GM08714 (cell line): Measurements from ENCODE around the gene CDH15.
"Not testable (repeated sequence)": the region's sequence is repeated elsewhere in the genome, so short reads cannot be mapped to it uniquely, and the experiment has no call there.

Source experiments
- H3K4me3 ChIP-seq: fragments of 200-500 bp; sonication (Bioruptor generic); 2 replicates; pipeline ENCODE4 v1.5.1; 2014; ENCODE audit warnings: mild to moderate bottlenecking, low read length, inconsistent platforms
- ZNF274 ChIP-seq: IDR thresholded peaks from 2 replicates; pipeline ENCODE4 v1.6.1; 2012; ENCODE audit warnings: mild to moderate bottlenecking, low read depth, low read length

The CDH15 gene

GRCh38 chr16:89156740-89157645, 14.6 kb upstream of the CDH15 start:
- H3K4me3 ChIP-seq, result no peak overlapping the region
- TF ChIP-seq ZNF274, result no peak

DNA sequence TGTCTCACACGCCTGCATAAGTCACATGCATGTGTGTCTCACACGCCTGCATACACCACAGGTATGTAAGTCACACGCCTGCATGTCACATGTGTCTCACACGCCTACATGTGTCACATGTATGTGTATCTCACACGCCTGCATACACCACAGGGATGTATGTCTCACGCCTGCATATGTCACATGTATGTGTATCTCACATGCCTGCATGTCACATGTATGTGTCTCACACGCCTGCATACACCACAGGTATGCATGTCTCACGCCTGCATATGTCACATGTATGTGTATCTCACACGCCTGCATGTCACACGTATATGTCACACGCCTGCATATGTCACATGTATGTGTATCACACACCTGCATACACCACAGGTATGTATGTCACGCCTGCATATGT, 13.8 kb upstream of the CDH15 start:
- TF ChIP-seq ZNF274, result no peak
- no peak overlapping the region for H3K4me3 ChIP-seq

GRCh38 chr16:89159066-89159849, 12.3 kb upstream of the CDH15 start:
- no peak for TF ChIP-seq ZNF274
- no peak overlapping the region for H3K4me3 ChIP-seq

GRCh38 chr16:89159850-89160354, 11.6 kb upstream of the CDH15 start:
- TF ChIP-seq ZNF274, result no peak
- H3K4me3 ChIP-seq, result no peak overlapping the region

GRCh38 chr16:89160977-89161701, 10.4 kb upstream of the CDH15 start:
- TF ChIP-seq ZNF274, result no peak
- no peak overlapping the region for H3K4me3 ChIP-seq

- H3K4me3 ChIP-seq, result no peak overlapping the region
- no peak for TF ChIP-seq ZNF274
Observed at GRCh38 chr16:89161763-89162713, 9.5 kb upstream of the CDH15 start.

- no peak overlapping the region for H3K4me3 ChIP-seq
- no peak for TF ChIP-seq ZNF274
Observed at GRCh38 chr16:89163297-89163696, 8.3 kb upstream of the CDH15 start.

- no peak overlapping the region for H3K4me3 ChIP-seq
- TF ChIP-seq ZNF274, result no peak
Observed at GRCh38 chr16:89164436-89164835, 7.1 kb upstream of the CDH15 start.

DNA sequence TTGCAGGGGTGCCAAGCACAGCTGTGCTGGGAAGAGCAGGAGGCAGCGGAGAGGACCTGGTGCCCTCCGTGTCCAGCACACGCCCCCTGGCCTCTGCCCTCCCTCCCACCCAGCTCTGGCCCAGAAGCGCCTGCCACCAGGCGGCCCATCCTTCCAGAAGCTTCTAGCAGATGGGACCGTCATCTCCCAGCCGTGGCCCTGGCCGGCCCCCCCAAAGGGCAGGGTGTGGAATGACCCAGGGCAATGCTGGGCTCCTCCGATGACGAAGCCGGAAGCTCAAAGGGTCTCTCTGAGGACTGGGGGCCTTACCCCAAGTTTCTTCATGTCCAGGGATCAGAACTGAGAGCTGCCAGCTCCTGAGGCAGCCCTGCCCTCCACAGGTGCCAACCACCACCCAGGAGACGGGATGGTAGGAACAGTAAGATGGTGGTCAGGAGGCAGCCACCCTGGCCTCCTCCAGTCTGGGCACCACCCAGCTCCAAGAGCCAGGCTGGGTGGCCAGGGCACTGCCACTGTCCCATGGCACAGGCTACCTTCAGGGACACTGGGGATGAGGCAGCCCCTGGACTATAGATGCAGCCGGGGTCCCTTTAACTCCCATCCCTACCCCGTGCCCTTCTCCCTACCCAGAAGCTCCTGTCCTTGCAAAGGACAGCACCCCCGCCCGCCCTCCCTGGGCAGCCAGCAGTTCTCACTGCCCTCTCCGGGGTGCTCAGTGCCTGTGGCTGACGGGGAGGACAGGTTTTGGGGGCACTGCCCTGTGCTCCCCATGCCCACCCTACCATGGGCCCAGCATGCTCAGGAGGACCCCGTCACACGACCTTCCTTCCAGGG, 6.5 kb upstream of the CDH15 start:
- H3K4me3 ChIP-seq, result no peak overlapping the region
- TF ChIP-seq ZNF274, result no peak

DNA sequence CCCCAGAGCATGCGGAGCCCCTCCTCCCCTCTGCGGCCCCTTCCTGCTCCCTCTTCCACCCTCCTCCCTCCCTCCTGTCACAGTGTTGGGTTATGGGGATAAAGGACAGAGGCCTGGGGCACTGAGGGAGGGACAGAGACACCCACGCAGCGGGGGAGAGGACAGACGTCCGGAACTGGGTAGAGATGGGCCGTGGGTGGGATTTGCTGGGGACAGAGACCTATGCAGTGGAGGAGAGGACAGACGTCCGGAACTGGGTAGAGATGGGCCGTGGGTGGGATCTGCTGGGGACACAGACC, 5.9 kb upstream of the CDH15 start:
- H3K4me3 ChIP-seq, result not testable (repeated sequence)

DNA sequence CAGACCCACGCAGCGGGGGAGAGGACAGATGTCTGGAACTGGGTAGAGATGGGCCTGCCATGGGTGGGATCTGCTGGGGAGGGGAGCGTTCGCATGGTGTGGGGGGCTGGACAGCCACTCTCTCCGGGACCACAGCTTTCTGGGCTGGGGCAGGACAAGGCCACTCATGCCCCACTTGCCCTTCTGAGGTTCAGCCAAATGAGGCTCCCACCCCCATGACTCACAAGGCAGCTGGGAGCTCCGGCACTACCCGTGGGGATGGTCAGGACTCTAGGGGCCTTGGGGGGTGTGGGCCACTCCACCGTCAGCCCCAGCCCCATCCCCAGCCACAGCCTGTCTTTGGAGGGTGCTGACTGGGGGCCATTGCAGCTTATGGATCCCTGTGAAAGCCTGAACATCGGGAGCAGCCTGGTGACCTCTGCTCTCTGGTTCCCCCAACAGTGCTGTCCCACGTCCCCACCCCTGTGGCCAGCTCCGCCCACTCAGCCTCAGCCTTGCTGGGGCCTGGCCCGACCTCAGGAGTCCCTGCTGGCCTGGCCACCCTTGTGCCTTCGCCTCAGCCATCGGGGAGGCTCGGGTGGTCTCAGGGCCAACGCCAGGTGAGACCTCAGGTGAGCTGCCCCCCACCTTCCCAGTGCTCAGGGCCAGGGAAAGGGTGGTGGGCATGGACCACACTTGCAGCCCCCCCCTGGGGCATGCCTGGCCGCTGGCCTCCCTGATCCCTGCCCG, 4.7 kb upstream of the CDH15 start:
- no peak for TF ChIP-seq ZNF274
- no peak overlapping the region for H3K4me3 ChIP-seq

- no peak for TF ChIP-seq ZNF274
- H3K4me3 ChIP-seq, result no peak overlapping the region
Observed at GRCh38 chr16:89167425-89167941, 4.1 kb upstream of the CDH15 start.
